H1 (cell line): ENCODE data around the gene EN2. TPM values are rescaled to one million over a fixed set of nuclear protein-coding genes. Genes with fewer than 3 reads are reported as not detected.

ENCODE experiments used
- CHD2 ChIP-seq: IDR thresholded peaks from 2 replicates; pipeline ENCODE4 v1.6.1; 2012; ENCODE audit warnings: low read length, improper control_type of control experiment
- EZH2 ChIP-seq: fragments of 200-600 bp; sonication (generic); IDR thresholded peaks from 2 replicates; pipeline ENCODE4 v1.7.1; 2012; ENCODE audit warnings: low read depth, mild to moderate bottlenecking, moderate library complexity, low read length, inconsistent platforms; ENCODE audit not compliant: severe bottlenecking
- JUND ChIP-seq: IDR thresholded peaks from 2 replicates; pipeline ENCODE4 v1.6.1; 2011; ENCODE audit warnings: mild to moderate bottlenecking, improper control_type of control experiment, low read length
- polyA plus RNA-seq, 7 experiments: library from polyadenylated mRNA; depleted of rRNA in 3 of 7; stranded (reverse) in 5 of 7; unstranded in 2 of 7; fragments of >200 nt in 5 of 7; fragments of 200-250 nt in 2 of 7; gene quantifications; 1 replicate in 5 of 7; 2 replicates in 1 of 7; 4 replicates in 1 of 7; pipeline versions ENCODE4 v1.2.1 to v1.2.3, GENCODE V29; 2011 to 2013; ENCODE audit warnings: missing spikeins in 2 of 7, mixed read lengths in 2 of 7
- total RNA-seq: library from RNA; stranded (reverse); fragmentation: NEBNext Ultra II Directional; extraction: Animal tissue kit (Norgen Biotek cat#: 25700); gene quantifications from 2 replicates; pipeline ENCODE4 v1.2.1, GENCODE V29; 2021

Gene EN2
- total and polyA plus RNA-seq, 2 of the 8 experiments (the other 6 are each of a cell fraction or from before 2014, with no cell fraction given) = not detected

GRCh38 chr7:155508376-155509358 is 50.7 kb downstream of the EN2 start (continued):
- TF ChIP-seq EZH2 = peak; percentile 62
- TF ChIP-seq CHD2 = no peak
- no peak for TF ChIP-seq JUND
